HG03565 (cell line): ENCODE data around the gene MTA2.

ENCODE experiments used
- ATAC-seq: cut with Tn5 transposase; IDR thresholded peaks from one replicate; pipeline ENCODE4 v1.9.1; 2021; ENCODE audit warnings: mild to moderate bottlenecking, moderate library complexity; ENCODE audit not compliant: unreplicated experiment

MTA2 gene

DNA sequence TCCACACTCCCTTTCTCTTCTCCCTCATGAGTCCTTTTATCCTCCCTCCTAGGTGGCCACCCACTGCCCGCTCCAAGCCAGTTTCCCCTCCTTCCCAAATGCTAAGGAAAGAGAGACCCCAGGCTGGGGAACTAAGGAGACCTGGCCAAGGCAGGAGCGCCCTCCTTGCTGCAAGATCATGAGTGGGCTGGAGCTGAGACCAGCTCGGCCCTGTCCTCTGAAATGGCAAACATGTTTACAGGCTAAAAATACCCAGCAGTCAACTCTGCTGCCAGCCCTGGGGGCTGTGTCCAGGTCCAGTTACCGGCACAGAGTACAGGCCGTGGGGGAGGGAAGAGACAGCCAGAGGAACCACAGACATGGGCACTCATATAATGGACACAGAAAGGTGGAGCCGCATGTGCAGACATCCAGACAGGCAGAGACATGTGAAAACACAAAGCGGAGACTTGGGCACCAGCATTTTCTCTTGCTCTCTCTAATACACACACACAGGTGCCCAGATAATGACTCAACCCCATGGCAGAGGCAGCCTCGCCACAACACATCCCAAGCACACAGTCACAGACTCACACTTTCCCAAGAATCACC lies 53.9 kb downstream of the MTA2 start:
- no peak for ATAC-seq

DNA sequence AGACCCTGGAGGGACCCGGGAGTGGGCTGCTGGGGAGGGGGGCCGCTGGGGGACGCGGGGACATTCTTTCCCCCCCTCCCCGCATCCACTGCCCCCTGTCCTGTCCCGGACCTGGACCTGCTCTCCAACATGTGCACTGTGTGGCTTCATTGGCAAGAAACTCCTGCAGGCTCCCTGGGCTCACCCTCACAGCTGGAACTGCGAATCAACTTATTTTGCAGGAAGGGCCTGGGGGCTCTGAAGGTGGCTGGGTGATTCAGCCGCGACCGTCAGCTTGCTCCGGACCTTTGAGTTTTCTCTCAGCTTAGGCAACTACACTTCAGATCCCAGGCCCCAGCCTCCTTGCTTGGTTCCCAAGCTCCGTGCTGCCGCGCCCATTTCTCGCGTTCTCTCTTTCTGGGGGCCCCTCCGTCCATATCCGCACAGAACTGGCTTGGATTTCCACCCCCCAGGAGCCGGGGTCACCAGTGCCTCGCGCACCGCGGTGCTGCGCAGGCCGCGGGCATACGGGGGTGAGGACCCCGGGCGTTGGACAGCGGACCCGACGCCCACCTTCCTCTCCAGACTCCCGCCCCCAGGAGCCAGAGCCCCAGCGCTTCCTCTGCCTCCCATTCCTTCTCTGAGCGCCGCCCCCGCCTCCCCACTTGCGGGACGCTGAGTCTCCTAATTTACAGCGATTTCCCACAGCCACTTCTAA lies 54.6 kb downstream of the MTA2 start:
- ATAC-seq, result no peak

DNA sequence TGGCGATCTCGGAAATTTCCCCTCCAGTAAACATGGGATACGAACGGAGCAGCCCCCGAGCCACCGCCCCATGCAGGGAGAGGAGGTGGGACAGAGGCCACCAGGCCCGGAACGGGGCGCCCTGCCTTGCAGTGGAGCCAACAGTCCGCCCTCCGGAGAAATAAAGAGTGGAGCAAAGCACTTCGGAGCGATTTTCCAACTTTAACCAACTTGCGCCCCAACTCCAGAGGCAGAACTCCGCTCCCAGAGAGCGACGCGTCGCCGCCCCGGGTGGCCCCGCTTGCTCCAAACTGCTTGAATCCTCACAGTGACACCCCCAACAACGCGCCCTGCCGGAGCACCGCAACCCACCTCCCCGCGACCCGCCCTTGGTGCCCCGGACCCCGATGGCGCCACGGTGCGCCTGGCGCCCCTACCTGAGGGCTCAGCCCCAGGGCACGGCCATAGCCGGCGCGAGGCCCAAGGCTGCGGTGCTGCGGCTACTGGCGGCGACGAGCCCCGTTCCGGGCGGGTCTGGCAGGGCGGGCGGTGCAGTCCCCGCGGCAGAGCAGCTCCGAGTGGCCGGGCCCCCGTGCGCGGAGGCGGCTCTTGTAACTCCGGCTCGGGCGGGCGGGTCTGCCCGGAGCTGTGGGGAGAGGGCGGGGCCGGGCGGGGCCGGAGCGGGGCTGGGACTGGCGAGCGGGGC lies 55.3 kb downstream of the MTA2 start, which contains the start of gene AHNAK:
AHNAK (minus strand) TSS at position 563 of the 685 bp plus-strand sequence. CDS start 10,708 bp downstream, outside the sequence.
- ATAC-seq, result no peak

DNA sequence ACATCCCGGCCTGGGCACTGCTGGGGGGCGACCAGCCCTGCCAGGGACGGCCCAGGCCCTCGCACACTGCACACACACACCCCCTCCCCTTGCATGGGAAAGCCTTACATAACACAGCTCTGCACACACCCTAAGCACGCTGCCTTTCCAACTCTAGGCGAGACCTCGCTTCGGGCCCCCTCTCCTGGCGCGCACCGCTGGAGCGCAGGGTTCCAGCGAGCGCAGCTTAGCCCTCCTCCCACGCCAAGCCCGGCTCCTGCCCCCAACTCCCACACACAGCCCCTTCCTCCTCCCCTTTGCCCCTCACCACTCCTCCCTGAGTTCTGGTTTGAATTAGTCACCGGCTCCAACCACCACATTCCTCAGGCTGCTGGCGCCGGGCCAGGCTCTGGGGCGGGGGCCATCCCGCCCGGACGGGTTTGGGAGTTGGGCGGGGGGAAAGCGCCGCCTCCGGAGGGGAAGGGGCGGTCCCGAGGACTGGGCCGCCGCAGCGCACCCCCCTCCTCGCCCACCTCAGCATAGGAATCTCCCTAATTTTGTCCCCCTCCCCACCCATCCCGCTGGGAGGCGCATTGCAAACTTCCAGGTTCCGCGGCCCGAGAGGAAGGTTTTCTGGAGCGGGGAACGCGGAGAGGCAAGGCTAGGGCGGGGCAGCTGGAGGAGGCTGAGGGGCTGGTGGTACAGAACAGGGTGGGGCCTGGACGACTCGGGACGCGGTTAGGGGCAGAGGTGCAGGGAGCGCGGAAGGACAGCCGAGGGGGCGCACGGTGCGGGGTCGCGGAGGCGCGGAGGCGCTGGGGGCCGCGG lies 56.0 kb downstream of the MTA2 start:
- no peak for ATAC-seq

DNA sequence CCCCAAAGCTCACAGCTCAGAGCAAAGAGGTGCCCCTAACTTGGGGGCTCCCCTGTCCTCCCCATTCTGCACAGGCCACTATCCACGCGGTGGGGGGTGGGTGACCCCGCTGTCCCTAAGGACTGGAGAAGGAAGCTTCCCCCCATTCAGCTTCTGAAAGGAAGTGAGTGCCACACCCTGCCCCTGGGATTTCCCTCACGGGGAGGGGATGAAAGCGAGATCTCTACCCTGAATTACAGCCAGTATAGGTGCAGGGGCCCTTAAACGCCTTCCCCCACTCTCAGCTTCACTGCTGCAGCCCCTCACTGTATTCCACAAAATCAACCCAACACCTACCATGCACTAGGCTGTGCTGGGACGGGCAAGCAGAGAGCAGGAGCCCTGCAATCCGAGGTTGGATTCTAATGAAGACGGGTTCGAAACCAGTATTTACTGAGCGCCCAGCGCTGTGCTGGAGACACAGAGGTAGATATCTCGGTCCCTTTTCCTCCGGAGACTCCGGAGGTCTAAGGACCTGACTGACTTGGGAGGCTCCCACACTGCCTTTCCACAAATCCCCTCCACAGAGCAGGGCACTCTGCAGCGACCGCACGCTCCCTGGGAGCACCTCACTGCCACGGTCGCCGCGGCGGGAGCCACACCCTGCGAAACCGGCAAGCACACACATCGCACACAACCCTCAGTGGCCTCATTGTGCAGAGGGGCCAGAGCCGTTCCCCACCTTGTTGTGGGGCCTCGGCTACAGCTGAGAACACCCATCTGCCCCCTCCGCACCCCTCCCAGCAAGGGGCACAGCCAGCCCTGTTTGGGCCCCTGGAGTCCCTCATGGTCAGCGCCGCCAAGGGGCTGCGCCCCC lies 56.9 kb downstream of the MTA2 start:
- no peak for ATAC-seq

DNA sequence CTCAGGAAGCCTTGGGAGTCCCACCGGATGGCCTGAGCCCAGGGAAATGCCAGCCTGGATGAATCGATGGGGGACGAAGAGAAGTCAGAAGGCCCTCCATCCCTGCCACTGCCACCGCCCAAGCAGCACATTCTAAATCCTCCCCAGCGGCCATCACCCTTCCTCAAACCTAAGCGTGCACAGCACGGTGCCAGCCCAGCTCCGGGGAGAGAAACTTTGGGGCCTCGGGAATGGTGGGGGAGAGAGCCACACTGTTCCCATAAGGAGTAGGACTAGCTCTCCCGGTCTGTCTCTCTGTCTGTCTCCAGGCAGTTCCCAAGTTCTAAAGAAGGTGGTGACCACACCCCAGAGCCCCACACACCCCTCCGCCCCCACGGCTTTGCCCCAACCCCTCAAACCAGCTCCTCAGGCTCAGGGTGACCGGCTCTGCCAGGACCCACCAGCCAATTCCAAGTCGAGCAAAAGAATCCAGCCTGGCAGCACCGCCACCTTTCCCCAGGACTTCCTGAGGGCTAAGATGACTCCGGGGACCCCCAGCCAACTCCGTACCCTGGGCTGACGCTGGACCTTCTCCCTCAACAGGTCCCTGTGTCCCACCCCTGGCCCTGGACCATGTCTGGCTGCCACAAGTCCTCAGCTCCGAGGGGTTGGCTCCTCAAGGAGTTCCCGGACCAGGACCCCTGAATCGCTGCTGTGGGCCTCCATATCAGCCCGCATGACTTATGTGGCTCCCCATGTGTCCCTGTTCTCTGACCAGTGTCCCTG lies 57.8 kb downstream of the MTA2 start:
- ATAC-seq, result no peak
